Measurements from ENCODE around the gene WFDC1.

The WFDC1 gene

GRCh38 chr16:84329016-84329415, 34.3 kb downstream of the WFDC1 start:
- no peak for DNase-seq (ENCODE audit: low read depth)
- no peak overlapping the region for H3K4me3 ChIP-seq (ENCODE audit: low read depth, low read length)
- no peak for TF ChIP-seq CTCF (IDR thresholded peaks at IDR 0.05; ENCODE audit: insufficient read depth, low read depth, low read length, missing control alignments)

- TF ChIP-seq CTCF (IDR thresholded peaks at IDR 0.05; ENCODE audit: insufficient read depth, low read depth, low read length, missing control alignments) = no peak
- H3K4me3 ChIP-seq (ENCODE audit: low read depth, low read length) = no peak overlapping the region
- no peak for DNase-seq (ENCODE audit: low read depth)
These were observed 35.4 kb downstream of the WFDC1 start for GRCh38 chr16:84329843-84330684.

GRCh38 chr16:84330685-84331050, 36.0 kb downstream of the WFDC1 start:
- H3K4me3 ChIP-seq (ENCODE audit: low read depth, low read length) = no peak overlapping the region
- no peak for DNase-seq (ENCODE audit: low read depth)
- TF ChIP-seq CTCF (IDR thresholded peaks at IDR 0.05; ENCODE audit: insufficient read depth, low read depth, low read length, missing control alignments) = no peak

- no peak for DNase-seq (ENCODE audit: low read depth)
- no peak for TF ChIP-seq CTCF (IDR thresholded peaks at IDR 0.05; ENCODE audit: insufficient read depth, low read depth, low read length, missing control alignments)
- H3K4me3 ChIP-seq (ENCODE audit: low read depth, low read length) = no peak overlapping the region
These were observed 37.5 kb downstream of the WFDC1 start for GRCh38 chr16:84331998-84332780.

GRCh38 chr16:84332975-84333684, 38.5 kb downstream of the WFDC1 start:
- DNase-seq (ENCODE audit: low read depth) = no peak
- H3K4me3 ChIP-seq (ENCODE audit: low read depth, low read length) = no peak overlapping the region
- TF ChIP-seq CTCF (IDR thresholded peaks at IDR 0.05; ENCODE audit: insufficient read depth, low read depth, low read length, missing control alignments) = no peak

- TF ChIP-seq CTCF (IDR thresholded peaks at IDR 0.05; ENCODE audit: insufficient read depth, low read depth, low read length, missing control alignments) = no peak
- no peak for DNase-seq (ENCODE audit: low read depth)
- no peak overlapping the region for H3K4me3 ChIP-seq (ENCODE audit: low read depth, low read length)
These were observed 39.4 kb downstream of the WFDC1 start for GRCh38 chr16:84334058-84334457.

Data from GM12865 (cell line).